Natural killer cell treated with Interleukin-12 subunit alpha and Interleukin-12 subunit beta and Interleukin-15 and Interleukin-18, amount 100 ng/mL, for 72 hours (primary cell): ENCODE results near the gene SS18. TPM values are rescaled to one million over a fixed set of nuclear protein-coding genes. Genes with fewer than 3 reads are reported as not detected.

Experiments used
- ATAC-seq, 2 donors: fragments of 150-1000 bp; cut with Tn5 transposase in 1 of 2; sonication (Bioruptor Pico), chemical (Tn5 transposase) in 1 of 2; 2 replicates each; pipeline ENCODE4 v1.10.0; 2021
- DNase-seq: peaks from one replicate; pipeline ENCODE4 v3.0.0; 2022; ENCODE audit warnings: low spot score
- H3K27ac Mint-ChIP-seq, 2 donors: 1 replicate in 1 of 2; 2 replicates in 1 of 2; pipeline ENCODE4 v1.8.0; 2022; ENCODE audit warnings: mixed read lengths in 2 of 2, mild to moderate bottlenecking in 1 of 2, moderate library complexity in 1 of 2
- H3K27me3 Mint-ChIP-seq, 2 donors: 1 replicate in 1 of 2; 2 replicates in 1 of 2; pipeline ENCODE4 v1.8.0; 2022; ENCODE audit warnings: mixed read lengths in 2 of 2
- H3K36me3 Mint-ChIP-seq: one replicate; pipeline ENCODE4 v1.8.0; 2022; ENCODE audit warnings: mixed read lengths
- H3K4me1 Mint-ChIP-seq, 2 donors: 1 replicate in 1 of 2; 2 replicates in 1 of 2; pipeline ENCODE4 v1.8.0; 2022; ENCODE audit warnings: low read depth in 2 of 2, mixed read lengths in 2 of 2, mild to moderate bottlenecking in 1 of 2
- H3K4me3 Mint-ChIP-seq: one replicate; pipeline ENCODE4 v1.8.0; 2022; ENCODE audit warnings: mixed read lengths
- H3K9me3 Mint-ChIP-seq: 2 replicates; pipeline ENCODE4 v1.8.0; 2022; ENCODE audit warnings: mixed read lengths
- total RNA-seq, 2 donors: library from RNA; stranded (reverse); gene quantifications; one replicate each; pipeline ENCODE4 v1.2.3, GENCODE V29; 2022

SS18 gene
- total RNA-seq, 2 donors from 2014 or later = 69.5 to 81.4 TPM

DNA sequence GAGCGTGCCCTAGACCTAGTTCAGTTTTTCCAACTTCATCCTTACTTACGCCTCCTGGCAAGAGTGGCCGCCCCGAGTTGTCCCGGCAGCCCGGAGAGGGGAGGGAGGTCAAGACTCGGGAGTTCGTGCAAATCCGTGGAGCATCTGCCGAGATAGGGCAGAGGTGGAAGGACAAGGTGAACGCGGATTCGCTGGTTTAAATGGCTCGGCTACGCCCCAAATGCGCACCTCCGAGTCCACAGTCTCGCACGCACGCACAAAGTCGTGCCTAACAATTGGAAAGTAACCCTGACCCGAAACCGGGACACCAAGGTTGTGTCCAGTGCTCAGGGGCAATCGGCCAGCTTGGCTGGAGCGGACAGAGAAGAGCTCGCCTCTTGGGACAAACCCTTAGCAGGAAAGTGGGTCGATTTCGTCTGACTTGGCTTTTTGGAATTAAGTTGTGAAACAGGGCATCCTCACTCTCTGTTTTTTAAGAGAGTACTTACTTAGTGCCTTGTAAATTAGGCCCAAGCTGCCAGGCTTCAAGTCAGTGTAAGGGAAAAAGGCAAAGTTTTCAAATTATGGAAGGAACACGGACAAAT is 726 bp upstream of the SS18 start:
- DNase-seq (no peak), ATAC-seq (peak; percentile 62 to 68)
- Mint-ChIP-seq H3K9me3 (no peaks in the 10 kb centered on the region), H3K27me3 (peaks cover 0 to 2% of the 10 kb centered on the region in 2 donors), H3K27ac (peak overlapping the region; percentile 99), H3K36me3 (peaks cover 4% of the 10 kb centered on the region), H3K4me1 (peaks cover 25 to 38% of the 10 kb centered on the region in 2 donors), H3K4me3 (peak overlapping the region; percentile 98)

DNA sequence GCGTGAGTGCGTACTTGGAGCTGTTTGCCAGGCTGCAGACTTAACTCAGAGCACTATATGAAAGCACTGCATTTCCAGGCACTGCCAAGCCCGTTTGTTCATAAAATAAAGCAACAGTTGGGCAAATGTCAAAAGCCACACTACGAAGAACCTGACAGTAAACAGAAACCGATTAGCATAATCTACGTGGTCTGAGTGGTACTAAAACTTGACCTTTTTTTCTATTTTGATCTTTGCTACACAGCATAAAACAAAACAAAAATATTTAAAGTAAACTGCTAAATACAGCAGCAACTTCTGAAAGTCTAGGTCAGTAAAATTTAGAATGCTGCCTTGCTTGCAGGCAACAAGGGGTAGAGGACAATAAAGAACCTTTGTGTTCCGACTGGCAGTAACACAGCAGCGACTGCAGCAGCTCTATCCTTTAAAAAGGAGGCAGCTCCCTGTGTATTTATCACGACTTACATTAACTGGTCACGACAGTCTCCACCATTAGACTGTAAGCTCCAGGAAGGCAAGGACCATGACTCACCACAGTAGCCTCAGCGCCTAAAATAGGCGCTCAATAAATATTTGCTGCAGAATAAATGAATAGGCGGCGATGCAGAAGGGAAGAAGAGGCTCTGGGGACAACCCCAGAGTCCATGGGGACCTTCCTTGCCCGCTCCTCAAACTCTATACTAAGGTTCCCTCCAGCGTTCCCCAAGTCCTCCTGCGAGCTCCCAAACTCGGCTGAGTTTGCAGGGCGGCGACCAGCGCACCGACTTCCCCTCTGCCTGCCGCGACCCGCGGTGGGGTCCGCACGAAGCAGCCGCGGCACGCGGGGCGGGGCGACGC is 902 bp downstream of the SS18 start:
- Mint-ChIP-seq H3K9me3 (no peaks in the 10 kb centered on the region), H3K4me1 (peaks cover 25 to 38% of the 10 kb centered on the region in 2 donors), H3K4me3 (peak overlapping the region; percentile 98), H3K27me3 (peaks cover 0 to 2% of the 10 kb centered on the region in 2 donors), H3K27ac (peak overlapping the region; percentile 99), H3K36me3 (peaks cover 4% of the 10 kb centered on the region)
- ATAC-seq = no peak
- DNase-seq = no peak

DNA sequence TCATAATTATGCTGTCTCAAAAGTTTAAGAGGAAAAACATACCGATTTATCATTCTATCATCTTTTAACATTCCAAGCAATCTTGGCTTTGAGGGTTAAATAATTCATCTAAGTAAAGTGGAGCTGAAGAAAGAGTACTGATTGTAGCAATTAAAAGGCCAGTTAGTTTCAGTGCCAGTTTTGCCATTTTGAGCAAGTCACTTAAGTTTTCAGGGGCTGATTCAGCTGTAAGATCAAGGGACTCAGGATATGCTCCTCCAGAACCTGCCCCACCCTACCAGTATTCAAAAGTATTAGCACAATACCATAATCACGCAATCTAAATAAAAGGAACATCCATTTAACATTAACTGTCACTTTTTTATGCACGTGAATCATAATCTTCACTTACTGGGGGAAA is 1.9 kb downstream of the SS18 start:
- Mint-ChIP-seq H3K4me3 (peak overlapping the region; percentile 98), H3K4me1 (peaks cover 25 to 43% of the 10 kb centered on the region in 2 donors), H3K9me3 (no peaks in the 10 kb centered on the region), H3K27me3 (peaks cover 0 to 2% of the 10 kb centered on the region in 2 donors), H3K27ac (peak overlapping the region; percentile 99), H3K36me3 (peaks cover 9% of the 10 kb centered on the region)
- ATAC-seq (no peak), DNase-seq (no peak)

DNA sequence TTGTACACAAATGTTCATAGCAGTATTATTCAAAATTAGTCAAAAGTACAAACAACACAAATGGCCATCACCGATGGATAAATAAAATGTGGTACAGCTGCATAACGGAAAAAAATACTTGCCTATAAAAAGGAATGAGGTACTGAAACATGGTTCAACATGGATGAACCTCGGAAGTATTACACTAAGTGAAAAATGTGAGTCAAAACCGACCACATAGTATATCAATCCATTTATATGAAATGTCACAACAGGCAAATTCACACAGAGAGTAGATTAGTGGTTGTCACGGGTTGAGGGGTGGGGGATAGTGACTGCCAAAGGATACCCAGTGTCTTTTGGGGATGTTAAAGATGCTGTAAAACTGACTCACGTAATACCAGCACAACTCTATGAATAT is 3.5 kb downstream of the SS18 start:
- no peak for DNase-seq
- Mint-ChIP-seq H3K4me3 (peak overlapping the region; percentile 49), H3K4me1 (peaks cover 22 to 46% of the 10 kb centered on the region in 2 donors), H3K36me3 (peaks cover 11% of the 10 kb centered on the region), H3K27me3 (no peaks in the 10 kb centered on the region), H3K27ac (no peak overlapping the region), H3K9me3 (no peaks in the 10 kb centered on the region)
- ATAC-seq = no peak

DNA sequence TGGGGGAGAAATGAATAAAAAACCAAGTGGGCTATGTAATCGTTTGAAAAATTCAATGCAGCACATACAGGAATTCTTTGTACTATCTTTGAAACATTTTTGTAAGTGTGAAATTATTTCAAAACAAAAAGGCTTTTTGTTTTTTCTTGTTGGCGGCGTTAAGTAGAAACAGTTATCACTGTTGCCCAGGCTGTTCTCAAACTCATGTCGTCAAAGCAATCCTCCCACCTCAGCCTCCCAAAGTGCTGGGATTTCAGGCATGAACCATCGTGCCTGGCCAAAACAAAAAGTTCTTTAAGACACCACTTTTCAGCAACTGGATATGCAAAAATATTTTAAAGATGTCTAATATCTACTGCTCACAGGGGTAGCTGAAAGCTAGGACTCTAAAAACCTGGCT is 5.4 kb downstream of the SS18 start:
- Mint-ChIP-seq H3K4me3 (no peak overlapping the region), H3K4me1 (peaks cover 22 to 42% of the 10 kb centered on the region in 2 donors), H3K27ac (no peak overlapping the region), H3K36me3 (peaks cover 11% of the 10 kb centered on the region), H3K27me3 (no peaks in the 10 kb centered on the region), H3K9me3 (no peaks in the 10 kb centered on the region)
- ATAC-seq (no peak), DNase-seq (no peak)

DNA sequence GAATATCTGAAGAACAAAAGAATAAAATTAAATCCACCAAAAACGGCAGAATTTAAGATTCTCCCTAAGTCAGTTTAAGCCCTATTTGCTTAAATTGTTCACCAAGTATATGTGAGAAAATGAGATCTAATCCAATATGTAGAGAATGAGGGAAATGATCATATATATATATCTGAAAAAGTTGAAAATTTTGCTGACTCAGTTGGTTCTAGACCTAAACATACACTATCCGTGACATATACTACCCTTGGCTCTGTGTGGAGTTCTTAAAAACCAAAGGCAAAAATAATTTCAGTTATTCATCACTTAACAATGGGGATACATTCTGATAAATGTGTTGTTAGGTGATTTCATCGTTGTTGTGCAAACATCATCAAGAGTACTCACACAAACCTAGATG is 7.3 kb downstream of the SS18 start:
- Mint-ChIP-seq H3K4me3 (no peak overlapping the region), H3K36me3 (peaks cover 11% of the 10 kb centered on the region), H3K9me3 (no peaks in the 10 kb centered on the region), H3K27me3 (no peaks in the 10 kb centered on the region), H3K27ac (no peak overlapping the region), H3K4me1 (peaks cover 16 to 29% of the 10 kb centered on the region in 2 donors)
- no peak for ATAC-seq
- DNase-seq = no peak

DNA sequence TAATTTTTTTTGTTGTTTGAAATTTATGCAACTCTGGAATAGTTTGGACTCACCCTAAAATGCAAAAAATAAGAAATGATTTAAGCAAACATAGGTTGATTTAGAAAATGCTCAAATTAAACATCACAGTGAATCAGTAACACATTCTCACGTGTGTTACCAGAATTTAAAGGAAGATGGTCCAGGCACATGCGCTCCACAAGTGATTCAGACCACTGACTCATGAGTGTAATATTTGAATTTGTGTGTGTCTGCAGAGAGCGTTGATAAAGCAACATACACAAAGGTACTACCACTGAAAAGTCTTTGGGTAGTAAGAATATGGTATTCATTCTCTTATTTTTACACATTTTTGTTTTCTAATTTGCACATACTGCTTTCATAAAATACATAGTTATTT is 7.9 kb downstream of the SS18 start:
- Mint-ChIP-seq H3K9me3 (no peaks in the 10 kb centered on the region), H3K27ac (no peak overlapping the region), H3K4me3 (no peak overlapping the region), H3K27me3 (no peaks in the 10 kb centered on the region), H3K36me3 (peaks cover 11% of the 10 kb centered on the region), H3K4me1 (peaks cover 16 to 23% of the 10 kb centered on the region in 2 donors)
- no peak for ATAC-seq
- no peak for DNase-seq

DNA sequence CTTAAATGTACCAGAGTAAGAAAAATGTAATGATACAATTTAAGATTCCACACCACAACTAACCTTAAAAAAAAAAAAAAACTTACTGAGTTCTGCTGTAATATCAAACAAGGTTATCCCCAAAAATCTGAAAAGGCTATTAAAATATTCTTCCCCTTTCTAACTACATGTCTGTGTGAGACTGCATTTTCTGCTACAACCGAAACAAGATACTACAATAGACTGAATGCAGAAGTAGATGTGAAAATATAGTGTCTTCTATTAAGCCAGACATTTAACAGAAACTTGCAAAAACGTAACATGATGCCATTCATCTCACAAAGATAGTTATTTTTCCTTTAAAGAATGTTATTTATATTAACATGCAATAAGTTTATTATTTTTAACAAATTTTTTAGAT is 16.2 kb downstream of the SS18 start:
- DNase-seq = no peak
- peaks cover 35% of the 10 kb centered on the region for H3K36me3 Mint-ChIP-seq
- H3K9me3 Mint-ChIP-seq = no peaks in the 10 kb centered on the region
- no peak for ATAC-seq
- H3K4me1 Mint-ChIP-seq = peaks cover 11 to 20% of the 10 kb centered on the region in 2 donors
- no peak overlapping the region for H3K4me3 Mint-ChIP-seq
- no peaks in the 10 kb centered on the region for H3K27me3 Mint-ChIP-seq
- no peak overlapping the region for H3K27ac Mint-ChIP-seq

DNA sequence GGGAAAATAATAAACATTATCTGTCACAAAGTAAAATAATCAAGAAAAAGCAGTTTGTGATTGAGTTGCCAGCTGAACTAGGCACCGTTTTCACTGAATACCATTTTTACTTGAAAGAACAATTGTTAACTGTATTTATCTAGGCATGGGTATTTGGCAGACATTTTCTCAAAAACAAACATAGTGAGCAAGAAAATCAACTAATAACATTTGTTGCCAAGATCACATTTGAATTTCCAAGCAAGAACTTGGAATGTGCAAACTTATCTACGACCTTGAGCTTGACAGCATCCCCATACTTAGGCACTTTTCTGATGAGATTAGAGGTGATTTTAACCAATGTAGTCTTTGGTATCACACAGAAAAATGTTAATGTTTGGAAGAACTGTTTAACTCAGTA is 16.7 kb downstream of the SS18 start:
- Mint-ChIP-seq H3K9me3 (no peaks in the 10 kb centered on the region), H3K4me1 (peaks cover 8 to 20% of the 10 kb centered on the region in 2 donors), H3K27me3 (no peaks in the 10 kb centered on the region), H3K4me3 (no peak overlapping the region), H3K36me3 (peaks cover 35% of the 10 kb centered on the region), H3K27ac (no peak overlapping the region)
- no peak for ATAC-seq
- DNase-seq = no peak

DNA sequence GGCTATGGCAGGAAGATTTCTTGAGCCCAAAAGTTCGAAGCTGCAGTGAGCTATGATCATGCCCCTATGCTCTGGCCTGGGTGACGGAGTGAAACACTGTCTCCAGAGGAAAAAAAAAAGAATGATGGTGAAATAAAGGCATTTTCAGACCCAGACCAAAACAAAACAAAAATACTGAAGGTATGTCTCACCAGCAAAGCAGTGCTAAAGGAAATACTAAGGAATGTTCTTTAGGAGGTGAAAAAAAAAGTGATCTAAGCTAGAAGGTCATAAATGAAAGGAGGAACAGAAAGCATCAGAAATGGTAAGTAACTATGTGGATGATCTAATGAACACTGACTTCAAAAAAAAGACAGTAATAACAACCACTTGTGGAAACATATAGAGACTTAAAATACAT is 18.7 kb downstream of the SS18 start:
- no peaks in the 10 kb centered on the region for H3K27me3 Mint-ChIP-seq
- ATAC-seq = no peak
- H3K27ac Mint-ChIP-seq = no peak overlapping the region
- peaks cover 12 to 20% of the 10 kb centered on the region in 2 donors for H3K4me1 Mint-ChIP-seq
- H3K36me3 Mint-ChIP-seq = peaks cover 43% of the 10 kb centered on the region
- DNase-seq = no peak
- no peak overlapping the region for H3K4me3 Mint-ChIP-seq
- no peaks in the 10 kb centered on the region for H3K9me3 Mint-ChIP-seq

DNA sequence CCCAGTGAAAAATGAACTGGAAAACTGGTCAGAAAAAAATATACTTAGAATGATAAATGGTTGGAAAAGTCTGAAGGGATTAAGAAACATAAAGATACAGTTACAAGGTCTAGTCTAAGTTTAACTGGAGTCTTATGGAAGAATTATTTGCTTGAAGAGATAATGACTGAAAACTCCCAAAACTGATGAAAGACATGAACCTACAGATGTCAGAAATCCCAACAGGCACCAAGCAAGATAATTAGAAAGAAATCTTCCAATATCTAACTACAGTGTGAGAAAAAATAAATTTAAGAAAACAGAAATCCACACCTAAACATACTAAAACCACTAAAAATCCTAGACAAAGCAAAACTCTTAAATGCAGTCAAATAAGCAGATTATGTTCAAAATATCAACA is 19.4 kb downstream of the SS18 start:
- DNase-seq (no peak), ATAC-seq (no peak)
- H3K4me3 Mint-ChIP-seq = no peak overlapping the region
- no peak overlapping the region for H3K27ac Mint-ChIP-seq
- no peaks in the 10 kb centered on the region for H3K27me3 Mint-ChIP-seq
- peaks cover 41% of the 10 kb centered on the region for H3K36me3 Mint-ChIP-seq
- H3K4me1 Mint-ChIP-seq = peaks cover 14 to 20% of the 10 kb centered on the region in 2 donors
- no peaks in the 10 kb centered on the region for H3K9me3 Mint-ChIP-seq

DNA sequence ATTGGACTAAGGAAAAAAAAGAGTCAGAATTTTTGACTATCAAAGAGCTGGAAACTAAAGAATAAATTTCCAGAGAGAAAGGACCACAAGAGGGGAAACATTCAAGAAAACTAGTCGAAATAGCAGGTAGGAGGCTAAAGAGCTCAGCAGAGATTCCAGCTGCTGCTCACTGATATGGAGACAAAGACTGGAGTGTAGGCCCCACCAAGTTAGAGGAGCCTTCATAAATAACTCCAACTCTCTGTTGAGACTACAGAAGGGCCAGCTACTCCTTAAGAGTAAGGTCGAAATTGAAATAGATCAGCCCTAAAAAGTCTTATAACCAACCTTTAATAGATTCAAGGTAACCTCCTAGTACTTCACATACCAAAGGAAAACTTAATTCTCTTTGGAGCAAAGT is 31.1 kb downstream of the SS18 start:
- no peak overlapping the region for H3K27ac Mint-ChIP-seq
- no peak overlapping the region for H3K4me3 Mint-ChIP-seq
- H3K4me1 Mint-ChIP-seq = peaks cover 11 to 15% of the 10 kb centered on the region in 2 donors
- no peaks in the 10 kb centered on the region for H3K27me3 Mint-ChIP-seq
- ATAC-seq (no peak), DNase-seq (no peak)
- no peaks in the 10 kb centered on the region for H3K9me3 Mint-ChIP-seq
- H3K36me3 Mint-ChIP-seq = peaks cover 18% of the 10 kb centered on the region

DNA sequence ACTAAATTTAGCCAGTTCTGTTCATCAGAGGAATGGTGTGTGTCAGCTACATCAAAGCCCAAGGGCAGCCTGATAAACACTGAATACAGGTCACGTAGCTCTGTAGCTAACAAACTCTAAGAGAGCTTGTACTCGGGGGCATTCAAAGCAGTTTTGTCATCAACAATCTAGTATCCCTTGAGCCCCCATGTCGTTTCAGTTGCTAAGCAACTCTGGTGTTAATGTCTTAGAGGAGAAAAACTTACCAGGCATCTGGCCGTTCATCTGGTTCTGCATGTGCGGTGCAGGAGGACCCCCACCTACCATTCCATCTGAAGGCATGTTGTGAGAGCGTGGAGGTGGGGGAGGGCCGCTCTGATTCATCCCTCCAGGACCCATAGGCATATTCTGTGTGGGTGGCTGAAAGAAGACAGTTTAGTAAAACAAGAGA is 33.1 kb downstream of the SS18 start:
- no peak overlapping the region for H3K27ac Mint-ChIP-seq
- no peak overlapping the region for H3K4me3 Mint-ChIP-seq
- H3K4me1 Mint-ChIP-seq = peaks cover 11 to 19% of the 10 kb centered on the region in 2 donors
- ATAC-seq (no peak), DNase-seq (no peak)
- peaks cover 18% of the 10 kb centered on the region for H3K36me3 Mint-ChIP-seq
- H3K9me3 Mint-ChIP-seq = no peaks in the 10 kb centered on the region
- H3K27me3 Mint-ChIP-seq = no peaks in the 10 kb centered on the region

DNA sequence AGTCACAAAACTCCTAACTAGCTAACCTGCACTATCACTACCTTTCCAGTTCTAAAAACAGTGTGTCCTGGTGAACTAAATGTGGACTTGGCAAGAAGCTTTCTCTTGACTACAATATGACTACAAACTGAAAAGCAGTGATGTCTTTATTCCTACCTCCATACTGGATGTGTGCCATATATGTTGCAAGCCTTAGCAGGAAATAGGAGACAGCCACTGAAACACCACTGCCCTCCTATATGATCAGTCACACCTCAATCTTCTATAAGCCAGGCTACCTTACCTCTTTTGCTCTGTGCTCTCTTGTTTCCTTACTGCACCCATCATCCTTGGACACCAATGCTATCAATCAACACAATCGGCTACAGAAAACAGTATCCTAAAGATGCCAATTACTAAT is 34.1 kb downstream of the SS18 start:
- no peak for DNase-seq
- no peaks in the 10 kb centered on the region for H3K27me3 Mint-ChIP-seq
- H3K4me1 Mint-ChIP-seq = peaks cover 11 to 19% of the 10 kb centered on the region in 2 donors
- no peak for ATAC-seq
- no peaks in the 10 kb centered on the region for H3K9me3 Mint-ChIP-seq
- H3K4me3 Mint-ChIP-seq = no peak overlapping the region
- peaks cover 18% of the 10 kb centered on the region for H3K36me3 Mint-ChIP-seq
- H3K27ac Mint-ChIP-seq = no peak overlapping the region
